HCT116 (cell line): ENCODE results near the gene ETFA.

Experiments used
- CEBPB ChIP-seq: IDR thresholded peaks from 2 replicates; pipeline ENCODE4 v1.6.1; 2012; ENCODE audit warnings: low read depth
- EGR1 ChIP-seq: IDR thresholded peaks from 2 replicates; pipeline ENCODE4 v1.6.1; 2012; ENCODE audit warnings: low read depth
- EZH2 ChIP-seq: fragments of 200-600 bp; sonication (generic); IDR thresholded peaks from 2 replicates; pipeline ENCODE4 v1.6.1; 2017; ENCODE audit warnings: antibody characterized with exemption, mixed run types
- JUND ChIP-seq: IDR thresholded peaks from 2 replicates; pipeline ENCODE4 v1.6.1; 2012
- POLR2A ChIP-seq: IDR thresholded peaks from 2 replicates; pipeline ENCODE4 v1.7.0; 2011; ENCODE audit warnings: borderline replicate concordance; ENCODE audit not compliant: insufficient read depth, insufficient read length; ENCODE audit errors: extremely low read depth
- POLR2AphosphoS5 ChIP-seq: IDR thresholded peaks from 2 replicates; pipeline ENCODE4 v1.6.1; 2011; ENCODE audit warnings: mild to moderate bottlenecking, low read depth, low read length, moderate library complexity
- YY1 ChIP-seq: IDR thresholded peaks from 2 replicates; pipeline ENCODE4 v1.6.1; 2011; ENCODE audit warnings: low read length, low read depth, moderate library complexity, mild to moderate bottlenecking; ENCODE audit not compliant: insufficient replicate concordance; ENCODE audit errors: extremely low read depth
- ZFX ChIP-seq: fragments of 450-650 bp; IDR thresholded peaks from 2 replicates; pipeline ENCODE4 v1.6.1; 2017
- ZNF274 ChIP-seq: fragments of 200-500 bp; sonication (Bioruptor generic); IDR thresholded peaks from 2 replicates; pipeline ENCODE4 v1.6.1; 2014; ENCODE audit warnings: mild to moderate bottlenecking, low read depth, low read length, inconsistent platforms
- TF ChIP-seq, protein P1 (sequence below), 3 experiments: fragments of 200-600 bp in 1 of 3; sonication (generic) in 1 of 3; IDR thresholded peaks in 2 of 3; conservative IDR thresholded peaks in 1 of 3; 2 replicates each; pipeline ENCODE4 v1.5.1; 2012 to 2017; ENCODE audit warnings: low read depth in 2 of 3, low read length in 2 of 3, antibody characterized with exemption in 1 of 3, borderline replicate concordance in 1 of 3, control low read depth in 1 of 3, mild to moderate bottlenecking in 1 of 3, mixed read lengths in 1 of 3, mixed run types in 1 of 3, moderate library complexity in 1 of 3; ENCODE audit not compliant: insufficient read depth in 1 of 3
- TF ChIP-seq, protein P2 (sequence below): IDR thresholded peaks from 2 replicates; pipeline ENCODE4 v1.6.1; 2012
- TF ChIP-seq, protein P3 (sequence below): IDR thresholded peaks from 2 replicates; pipeline ENCODE4 v1.6.1; 2012; ENCODE audit warnings: low read depth
- TF ChIP-seq, protein P4 (sequence below): IDR thresholded peaks from 2 replicates; pipeline ENCODE4 v1.6.1; 2012

DNA sequence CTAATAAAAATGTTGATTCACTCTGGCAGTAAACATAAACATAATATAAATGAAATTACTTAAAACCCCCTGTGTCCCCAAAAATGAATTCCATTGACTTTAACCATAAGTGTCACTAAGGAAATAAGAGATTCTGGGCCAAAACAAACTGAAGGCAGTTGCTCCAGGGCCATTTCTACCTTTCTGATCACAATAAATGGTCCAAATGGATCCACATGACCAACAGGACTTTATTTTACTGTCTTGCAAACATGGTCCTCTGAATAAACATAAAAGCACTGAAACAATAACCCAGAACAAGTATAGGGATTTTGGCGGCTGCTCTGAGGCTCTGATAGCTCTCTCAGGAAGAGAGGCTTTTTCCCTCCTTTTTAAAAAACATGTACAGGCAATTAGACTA lies 77.3 kb downstream of the ETFA start:
- TF ChIP-seq, protein P1, sequence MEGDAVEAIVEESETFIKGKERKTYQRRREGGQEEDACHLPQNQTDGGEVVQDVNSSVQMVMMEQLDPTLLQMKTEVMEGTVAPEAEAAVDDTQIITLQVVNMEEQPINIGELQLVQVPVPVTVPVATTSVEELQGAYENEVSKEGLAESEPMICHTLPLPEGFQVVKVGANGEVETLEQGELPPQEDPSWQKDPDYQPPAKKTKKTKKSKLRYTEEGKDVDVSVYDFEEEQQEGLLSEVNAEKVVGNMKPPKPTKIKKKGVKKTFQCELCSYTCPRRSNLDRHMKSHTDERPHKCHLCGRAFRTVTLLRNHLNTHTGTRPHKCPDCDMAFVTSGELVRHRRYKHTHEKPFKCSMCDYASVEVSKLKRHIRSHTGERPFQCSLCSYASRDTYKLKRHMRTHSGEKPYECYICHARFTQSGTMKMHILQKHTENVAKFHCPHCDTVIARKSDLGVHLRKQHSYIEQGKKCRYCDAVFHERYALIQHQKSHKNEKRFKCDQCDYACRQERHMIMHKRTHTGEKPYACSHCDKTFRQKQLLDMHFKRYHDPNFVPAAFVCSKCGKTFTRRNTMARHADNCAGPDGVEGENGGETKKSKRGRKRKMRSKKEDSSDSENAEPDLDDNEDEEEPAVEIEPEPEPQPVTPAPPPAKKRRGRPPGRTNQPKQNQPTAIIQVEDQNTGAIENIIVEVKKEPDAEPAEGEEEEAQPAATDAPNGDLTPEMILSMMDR (IDR thresholded peaks at IDR 0.05 in 2 of 3, conservative IDR thresholded peaks at IDR 0.05 in 1 of 3; ENCODE audit: borderline replicate concordance in 1 of 3, insufficient read depth in 1 of 3, low read depth in 2 of 3, low read length in 2 of 3), result no peak
- TF ChIP-seq EZH2 (no peak), EGR1 (no peak), ZFX (no peak), JUND (no peak), CEBPB (no peak), POLR2AphosphoS5 (no peak), POLR2A (no peak), ZNF274 (no peak), YY1 (no peak)
- TF ChIP-seq, protein P2, sequence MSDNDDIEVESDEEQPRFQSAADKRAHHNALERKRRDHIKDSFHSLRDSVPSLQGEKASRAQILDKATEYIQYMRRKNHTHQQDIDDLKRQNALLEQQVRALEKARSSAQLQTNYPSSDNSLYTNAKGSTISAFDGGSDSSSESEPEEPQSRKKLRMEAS, result no peak
- TF ChIP-seq, protein P3, sequence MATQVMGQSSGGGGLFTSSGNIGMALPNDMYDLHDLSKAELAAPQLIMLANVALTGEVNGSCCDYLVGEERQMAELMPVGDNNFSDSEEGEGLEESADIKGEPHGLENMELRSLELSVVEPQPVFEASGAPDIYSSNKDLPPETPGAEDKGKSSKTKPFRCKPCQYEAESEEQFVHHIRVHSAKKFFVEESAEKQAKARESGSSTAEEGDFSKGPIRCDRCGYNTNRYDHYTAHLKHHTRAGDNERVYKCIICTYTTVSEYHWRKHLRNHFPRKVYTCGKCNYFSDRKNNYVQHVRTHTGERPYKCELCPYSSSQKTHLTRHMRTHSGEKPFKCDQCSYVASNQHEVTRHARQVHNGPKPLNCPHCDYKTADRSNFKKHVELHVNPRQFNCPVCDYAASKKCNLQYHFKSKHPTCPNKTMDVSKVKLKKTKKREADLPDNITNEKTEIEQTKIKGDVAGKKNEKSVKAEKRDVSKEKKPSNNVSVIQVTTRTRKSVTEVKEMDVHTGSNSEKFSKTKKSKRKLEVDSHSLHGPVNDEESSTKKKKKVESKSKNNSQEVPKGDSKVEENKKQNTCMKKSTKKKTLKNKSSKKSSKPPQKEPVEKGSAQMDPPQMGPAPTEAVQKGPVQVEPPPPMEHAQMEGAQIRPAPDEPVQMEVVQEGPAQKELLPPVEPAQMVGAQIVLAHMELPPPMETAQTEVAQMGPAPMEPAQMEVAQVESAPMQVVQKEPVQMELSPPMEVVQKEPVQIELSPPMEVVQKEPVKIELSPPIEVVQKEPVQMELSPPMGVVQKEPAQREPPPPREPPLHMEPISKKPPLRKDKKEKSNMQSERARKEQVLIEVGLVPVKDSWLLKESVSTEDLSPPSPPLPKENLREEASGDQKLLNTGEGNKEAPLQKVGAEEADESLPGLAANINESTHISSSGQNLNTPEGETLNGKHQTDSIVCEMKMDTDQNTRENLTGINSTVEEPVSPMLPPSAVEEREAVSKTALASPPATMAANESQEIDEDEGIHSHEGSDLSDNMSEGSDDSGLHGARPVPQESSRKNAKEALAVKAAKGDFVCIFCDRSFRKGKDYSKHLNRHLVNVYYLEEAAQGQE, result no peak
- TF ChIP-seq, protein P4, sequence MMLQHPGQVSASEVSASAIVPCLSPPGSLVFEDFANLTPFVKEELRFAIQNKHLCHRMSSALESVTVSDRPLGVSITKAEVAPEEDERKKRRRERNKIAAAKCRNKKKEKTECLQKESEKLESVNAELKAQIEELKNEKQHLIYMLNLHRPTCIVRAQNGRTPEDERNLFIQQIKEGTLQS, result no peak
